ENCODE results near the gene ETV1. TPM values are rescaled to one million over a fixed set of nuclear protein-coding genes. Genes with fewer than 3 reads are reported as not detected.

Gene ETV1
- total RNA-seq, 1 experiment from 2014 or later: 0.52 TPM

DNA sequence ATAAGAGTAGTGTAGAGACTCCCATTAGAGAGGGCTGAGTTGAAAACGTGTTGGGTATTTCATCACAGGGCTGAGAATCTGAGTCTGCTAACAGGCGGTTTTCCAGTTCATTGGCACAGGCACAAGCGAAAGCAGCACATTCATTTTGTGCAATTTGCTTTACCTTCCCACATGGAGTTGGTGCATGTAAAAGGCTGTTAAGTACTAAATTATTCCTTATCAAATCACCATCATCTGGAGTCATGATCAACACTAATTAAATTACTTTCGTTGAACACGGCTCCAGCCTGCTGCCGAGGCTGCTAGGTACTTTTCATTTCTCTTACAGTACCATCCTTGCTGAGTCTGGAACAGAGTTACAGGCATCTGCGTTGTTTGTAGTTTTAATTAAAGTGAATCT lies 43.8 kb downstream of the ETV1 start:
- DNase-seq: no peak
- Mint-ChIP-seq H3K9me3 (ENCODE audit: unreplicated experiment) (no peaks in the 10 kb centered on the region), H3K27me3 (ENCODE audit: insufficient read depth, unreplicated experiment) (no peaks in the 10 kb centered on the region), H3K4me1 (ENCODE audit: low read depth, unreplicated experiment) (no peaks in the 10 kb centered on the region), H3K36me3 (ENCODE audit: insufficient read depth, unreplicated experiment) (no peaks in the 10 kb centered on the region), H3K4me3 (ENCODE audit: unreplicated experiment) (no peak overlapping the region), H3K27ac (ENCODE audit: unreplicated experiment) (no peak overlapping the region)
- Histone ChIP-seq H3K9me3 (no peaks in the 10 kb centered on the region), H3K36me3 (ENCODE audit: control insufficient read depth, insufficient read depth, low read length) (no peaks in the 10 kb centered on the region), H3K27me3 (replicated peaks; ENCODE audit: control insufficient read depth, insufficient read depth, low read length) (no peaks in the 10 kb centered on the region), H3K4me3 (ENCODE audit: low read depth, low read length) (no peak overlapping the region), H3K4me1 (peaks cover 8% of the 10 kb centered on the region)
- ChIA-PET POLR2A (no interaction called here), CTCF (no interaction called here)
- TF ChIP-seq, protein P1, sequence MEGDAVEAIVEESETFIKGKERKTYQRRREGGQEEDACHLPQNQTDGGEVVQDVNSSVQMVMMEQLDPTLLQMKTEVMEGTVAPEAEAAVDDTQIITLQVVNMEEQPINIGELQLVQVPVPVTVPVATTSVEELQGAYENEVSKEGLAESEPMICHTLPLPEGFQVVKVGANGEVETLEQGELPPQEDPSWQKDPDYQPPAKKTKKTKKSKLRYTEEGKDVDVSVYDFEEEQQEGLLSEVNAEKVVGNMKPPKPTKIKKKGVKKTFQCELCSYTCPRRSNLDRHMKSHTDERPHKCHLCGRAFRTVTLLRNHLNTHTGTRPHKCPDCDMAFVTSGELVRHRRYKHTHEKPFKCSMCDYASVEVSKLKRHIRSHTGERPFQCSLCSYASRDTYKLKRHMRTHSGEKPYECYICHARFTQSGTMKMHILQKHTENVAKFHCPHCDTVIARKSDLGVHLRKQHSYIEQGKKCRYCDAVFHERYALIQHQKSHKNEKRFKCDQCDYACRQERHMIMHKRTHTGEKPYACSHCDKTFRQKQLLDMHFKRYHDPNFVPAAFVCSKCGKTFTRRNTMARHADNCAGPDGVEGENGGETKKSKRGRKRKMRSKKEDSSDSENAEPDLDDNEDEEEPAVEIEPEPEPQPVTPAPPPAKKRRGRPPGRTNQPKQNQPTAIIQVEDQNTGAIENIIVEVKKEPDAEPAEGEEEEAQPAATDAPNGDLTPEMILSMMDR (IDR thresholded peaks at IDR 0.05; ENCODE audit: insufficient read depth in 1 of 2, low read depth in 1 of 2, low read length in 1 of 2, severe bottlenecking in 1 of 2, unreplicated experiment in 1 of 2): no peak
- intact Hi-C loops (cut with micrococcal nuclease; ENCODE audit: unreplicated experiment): no loop called here
- BruUV-seq (replicated peaks): no TSS peak

DNA sequence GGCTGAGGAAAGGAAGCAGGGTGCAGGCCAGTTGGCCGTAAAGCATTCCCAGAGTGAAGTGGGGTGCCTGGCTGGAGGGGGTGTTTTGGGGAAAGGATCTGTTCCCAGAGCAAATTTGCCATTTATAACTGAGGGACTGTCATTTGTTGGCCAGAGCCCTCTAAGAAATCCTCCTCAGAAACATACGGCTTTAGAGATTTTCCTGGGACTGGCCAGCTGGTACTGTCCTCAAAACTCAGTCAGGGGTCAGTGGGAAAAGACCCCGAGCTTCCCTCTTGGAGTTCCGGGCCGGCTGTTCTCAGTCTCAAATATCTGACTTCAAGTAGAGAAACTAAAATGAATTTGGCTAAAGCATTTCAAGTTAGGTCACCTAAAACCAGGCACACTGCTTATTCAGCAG lies 55.9 kb downstream of the ETV1 start:
- Histone ChIP-seq H3K4me1 (no peaks in the 10 kb centered on the region), H3K27me3 (replicated peaks; ENCODE audit: control insufficient read depth, insufficient read depth, low read length) (no peaks in the 10 kb centered on the region), H3K9me3 (no peaks in the 10 kb centered on the region), H3K36me3 (ENCODE audit: control insufficient read depth, insufficient read depth, low read length) (no peaks in the 10 kb centered on the region), H3K4me3 (ENCODE audit: low read depth, low read length) (no peak overlapping the region)
- Mint-ChIP-seq H3K27ac (ENCODE audit: unreplicated experiment) (no peak overlapping the region), H3K4me1 (ENCODE audit: low read depth, unreplicated experiment) (no peaks in the 10 kb centered on the region), H3K9me3 (ENCODE audit: unreplicated experiment) (no peaks in the 10 kb centered on the region), H3K4me3 (ENCODE audit: unreplicated experiment) (no peak overlapping the region), H3K27me3 (ENCODE audit: insufficient read depth, unreplicated experiment) (no peaks in the 10 kb centered on the region), H3K36me3 (ENCODE audit: insufficient read depth, unreplicated experiment) (no peaks in the 10 kb centered on the region)
- intact Hi-C loops (cut with micrococcal nuclease; ENCODE audit: unreplicated experiment): no loop called here
- DNase-seq: no peak
- BruUV-seq (replicated peaks): no TSS peak
- CTCF ChIA-PET: no interaction called here
- POLR2A ChIA-PET: no interaction called here
- TF ChIP-seq, protein P1 (IDR thresholded peaks at IDR 0.05; ENCODE audit: insufficient read depth in 1 of 2, low read depth in 1 of 2, low read length in 1 of 2, severe bottlenecking in 1 of 2, unreplicated experiment in 1 of 2): no peak

DNA sequence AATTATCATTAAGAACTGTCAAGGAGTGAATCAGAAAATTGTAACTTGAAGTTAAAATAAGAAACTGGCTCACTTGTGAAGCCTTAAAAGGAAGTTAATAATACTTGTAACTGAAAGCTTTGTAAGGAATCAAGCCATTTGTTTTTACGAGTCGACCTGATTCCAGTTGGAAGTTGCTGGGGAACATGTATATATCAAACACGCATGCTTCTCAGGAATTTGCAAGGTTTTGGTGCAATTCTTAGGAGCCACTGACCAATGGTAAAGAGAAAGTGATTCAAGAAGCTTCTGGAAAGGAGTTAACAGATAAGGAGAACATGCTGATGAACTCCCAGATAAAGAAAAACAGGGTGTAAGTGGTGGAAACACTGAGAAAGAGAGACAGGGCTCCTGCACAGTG lies 56.4 kb downstream of the ETV1 start:
- CTCF ChIA-PET: no interaction called here
- H3K9me3 Mint-ChIP-seq (ENCODE audit: unreplicated experiment): no peaks in the 10 kb centered on the region
- Histone ChIP-seq H3K4me1 (no peaks in the 10 kb centered on the region), H3K4me3 (ENCODE audit: low read depth, low read length) (no peak overlapping the region), H3K9me3 (no peaks in the 10 kb centered on the region), H3K27me3 (replicated peaks; ENCODE audit: control insufficient read depth, insufficient read depth, low read length) (no peaks in the 10 kb centered on the region), H3K36me3 (ENCODE audit: control insufficient read depth, insufficient read depth, low read length) (no peaks in the 10 kb centered on the region)
- TF ChIP-seq, protein P1 (IDR thresholded peaks at IDR 0.05; ENCODE audit: insufficient read depth in 1 of 2, low read depth in 1 of 2, low read length in 1 of 2, severe bottlenecking in 1 of 2, unreplicated experiment in 1 of 2): no peak
- intact Hi-C loops (cut with micrococcal nuclease; ENCODE audit: unreplicated experiment): no loop called here
- DNase-seq: no peak
- H3K4me3 Mint-ChIP-seq (ENCODE audit: unreplicated experiment): no peak overlapping the region
- no peaks in the 10 kb centered on the region for H3K4me1 Mint-ChIP-seq (ENCODE audit: low read depth, unreplicated experiment)
- POLR2A ChIA-PET: no interaction called here
- no peaks in the 10 kb centered on the region for H3K36me3 Mint-ChIP-seq (ENCODE audit: insufficient read depth, unreplicated experiment)
- no peaks in the 10 kb centered on the region for H3K27me3 Mint-ChIP-seq (ENCODE audit: insufficient read depth, unreplicated experiment)
- H3K27ac Mint-ChIP-seq (ENCODE audit: unreplicated experiment): no peak overlapping the region
- no TSS peak for BruUV-seq (replicated peaks)

Data from Caco-2 (cell line).